H9 (cell line): ENCODE results near the gene CSRNP2. TPM values are rescaled to one million over a fixed set of nuclear protein-coding genes. Genes with fewer than 3 reads are reported as not detected.

Source experiments
- DNase-seq: peaks from one replicate; pipeline ENCODE4 v3.0.0-alpha.2; 2017
- H2AFZ ChIP-seq: one replicate; pipeline ENCODE4 v1.6.1; 2013; ENCODE audit warnings: mild to moderate bottlenecking, low read length, control low read depth, moderate library complexity
- H2AK5ac ChIP-seq: 2 replicates; pipeline ENCODE4 v1.6.1; 2013; ENCODE audit warnings: low read length, control low read depth, mixed read lengths; ENCODE audit not compliant: insufficient read length
- H2BK120ac ChIP-seq: one replicate; pipeline ENCODE4 v1.6.1; 2013; ENCODE audit warnings: low read depth, mild to moderate bottlenecking, low read length, control low read depth, inconsistent platforms; ENCODE audit not compliant: poor library complexity, severe bottlenecking
- H2BK12ac ChIP-seq: 2 replicates; pipeline ENCODE4 v1.6.1; 2013; ENCODE audit warnings: low read length, control low read depth, mixed read lengths, low read depth; ENCODE audit not compliant: insufficient read length
- H2BK15ac ChIP-seq: 2 replicates; pipeline ENCODE4 v1.6.1; 2013; ENCODE audit warnings: low read depth, low read length, control low read depth
- H2BK20ac ChIP-seq: one replicate; pipeline ENCODE4 v1.6.1; 2013; ENCODE audit warnings: low read depth, mild to moderate bottlenecking, low read length, control low read depth, inconsistent platforms; ENCODE audit not compliant: poor library complexity, severe bottlenecking
- H2BK5ac ChIP-seq: 2 replicates; pipeline ENCODE4 v1.6.1; 2013; ENCODE audit warnings: low read length, control low read depth, mixed read lengths; ENCODE audit not compliant: insufficient read length
- H3K14ac ChIP-seq: 2 replicates; pipeline ENCODE4 v1.6.1; 2013; ENCODE audit warnings: low read length, control low read depth; ENCODE audit not compliant: insufficient read depth
- H3K18ac ChIP-seq: 2 replicates; pipeline ENCODE4 v1.6.1; 2013; ENCODE audit warnings: low read depth, mild to moderate bottlenecking, mixed read lengths, low read length, control low read depth; ENCODE audit not compliant: insufficient read length
- H3K23ac ChIP-seq: 2 replicates; pipeline ENCODE4 v1.6.1; 2013; ENCODE audit warnings: low read length, control low read depth, mixed read lengths, low read depth; ENCODE audit not compliant: insufficient read length
- H3K23me2 ChIP-seq: 2 replicates; pipeline ENCODE4 v1.6.1; 2013; ENCODE audit warnings: low read depth, mild to moderate bottlenecking, mixed read lengths, low read length, control low read depth; ENCODE audit not compliant: insufficient read length, poor library complexity, severe bottlenecking
- H3K27ac ChIP-seq: 2 replicates; pipeline ENCODE4 v1.5.1; 2013; ENCODE audit warnings: low read length, control low read depth, mixed read lengths, low read depth; ENCODE audit not compliant: insufficient read length
- H3K27me3 ChIP-seq: 2 replicates; pipeline ENCODE4 v1.6.1; 2013; ENCODE audit warnings: low read length, control low read depth, inconsistent platforms; ENCODE audit not compliant: insufficient read depth
- H3K4ac ChIP-seq: 2 replicates; pipeline ENCODE4 v1.6.1; 2013; ENCODE audit warnings: low read depth, mild to moderate bottlenecking, control low read depth, inconsistent platforms, low read length, moderate library complexity
- H3K4me1 ChIP-seq: 2 replicates; pipeline ENCODE4 v1.6.1; 2013; ENCODE audit warnings: low read length, control low read depth, inconsistent platforms; ENCODE audit not compliant: insufficient read depth
- H3K4me2 ChIP-seq: 2 replicates; pipeline ENCODE4 v1.6.1; 2013; ENCODE audit warnings: low read length, control low read depth, mixed read lengths; ENCODE audit not compliant: insufficient read length, insufficient read depth
- H3K56ac ChIP-seq: 2 replicates; pipeline ENCODE4 v1.6.1; 2013; ENCODE audit warnings: low read depth, mild to moderate bottlenecking, mixed read lengths, low read length, control low read depth; ENCODE audit not compliant: insufficient read length
- H3K79me1 ChIP-seq: 2 replicates; pipeline ENCODE4 v1.6.1; 2013; ENCODE audit warnings: low read depth, mild to moderate bottlenecking, moderate library complexity, low read length, control low read depth, inconsistent platforms; ENCODE audit not compliant: insufficient read depth, poor library complexity, severe bottlenecking
- H3K79me2 ChIP-seq: 2 replicates; pipeline ENCODE4 v1.6.1; 2013; ENCODE audit warnings: low read length, control low read depth, inconsistent platforms; ENCODE audit not compliant: insufficient read depth
- H3K9ac ChIP-seq: 2 replicates; pipeline ENCODE4 v1.6.1; 2013; ENCODE audit warnings: low read length, control low read depth, mixed read lengths; ENCODE audit not compliant: insufficient read length; ENCODE audit errors: extremely low read depth
- H3K9me3 ChIP-seq: one replicate; pipeline ENCODE4 v1.6.1; 2013; ENCODE audit warnings: low read depth, low read length, inconsistent platforms; ENCODE audit not compliant: control insufficient read depth
- H3T11ph ChIP-seq: one replicate; pipeline ENCODE4 v1.6.1; 2013; ENCODE audit warnings: mild to moderate bottlenecking, low read length, control low read depth, inconsistent platforms
- H4K20me1 ChIP-seq: one replicate; pipeline ENCODE4 v1.6.1; 2013; ENCODE audit not compliant: control insufficient read depth, insufficient read length, insufficient read depth
- H4K5ac ChIP-seq: 2 replicates; pipeline ENCODE4 v1.6.1; 2013; ENCODE audit warnings: low read depth, mild to moderate bottlenecking, mixed read lengths, low read length, control low read depth; ENCODE audit not compliant: insufficient read length
- H4K8ac ChIP-seq: replicated peaks from 2 replicates; pipeline ENCODE4 v1.6.1; 2013; ENCODE audit warnings: low read length, control low read depth, mixed read lengths, low read depth; ENCODE audit not compliant: insufficient read length
- H4K91ac ChIP-seq: 2 replicates; pipeline ENCODE4 v1.6.1; 2013; ENCODE audit warnings: low read depth, mild to moderate bottlenecking, moderate library complexity, mixed read lengths, low read length, control low read depth; ENCODE audit not compliant: insufficient read length
- H3K27ac Mint-ChIP-seq, 3 experiments: 2 replicates in 2 of 3; 3 replicates in 1 of 3; pipeline ENCODE4 v1.8.0; 2020 to 2021; ENCODE audit warnings: mixed read lengths in 3 of 3, mild to moderate bottlenecking in 1 of 3, moderate library complexity in 1 of 3
- H3K27me3 Mint-ChIP-seq: 2 replicates; pipeline ENCODE4 v1.8.0; 2021; ENCODE audit warnings: low read depth, mild to moderate bottlenecking, moderate library complexity, mixed read lengths
- H3K36me3 Mint-ChIP-seq, 3 experiments: 2 replicates in 2 of 3; 3 replicates in 1 of 3; pipeline ENCODE4 v1.8.0; 2020 to 2021; ENCODE audit warnings: low read depth in 3 of 3, mixed read lengths in 3 of 3; ENCODE audit not compliant: insufficient read depth in 1 of 3
- H3K4me1 Mint-ChIP-seq, 2 experiments: 2 replicates each; pipeline ENCODE4 v1.8.0; 2020; ENCODE audit warnings: mixed read lengths in 2 of 2
- H3K4me3 Mint-ChIP-seq, 2 experiments: 2 replicates in 1 of 2; 3 replicates in 1 of 2; pipeline ENCODE4 v1.8.0; 2020 to 2021; ENCODE audit warnings: mild to moderate bottlenecking in 2 of 2, mixed read lengths in 2 of 2, moderate library complexity in 1 of 2
- H3K9me3 Mint-ChIP-seq, 2 experiments: 2 replicates in 1 of 2; 3 replicates in 1 of 2; pipeline ENCODE4 v1.8.0; 2020; ENCODE audit warnings: mild to moderate bottlenecking in 2 of 2, mixed read lengths in 2 of 2, moderate library complexity in 1 of 2
- total RNA-seq: library from RNA; stranded (reverse); gene quantifications from 2 replicates; pipeline ENCODE4 v1.2.1, GENCODE V29; 2021
- TF ChIP-seq, protein P1 (sequence below): fragments of 200-600 bp; sonication (generic); conservative IDR thresholded peaks from 3 replicates; pipeline ENCODE4 v1.8.0; 2021; ENCODE audit warnings: antibody characterized with exemption, mild to moderate bottlenecking

The CSRNP2 gene
- total RNA-seq, 1 experiment from 2014 or later = 38.6 TPM

GRCh38 chr12:51103977-51104376 lies 20.6 kb upstream of the CSRNP2 start:
- no peak overlapping the region for H3K4ac ChIP-seq
- Mint-ChIP-seq H3K36me3 (peaks cover 24 to 84% (median 51%) of the 10 kb centered on the region in 3 experiments; a peak in 6 of 7 replicates), H3K27ac (no peak overlapping the region), H3K27me3 (no peaks in the 10 kb centered on the region), H3K4me1 (no peaks in the 10 kb centered on the region), H3K4me3 (no peak overlapping the region), H3K9me3 (no peaks in the 10 kb centered on the region)
- H3K79me2 ChIP-seq = no peaks in the 10 kb centered on the region
- H2BK20ac ChIP-seq = no peak overlapping the region
- H2AK5ac ChIP-seq = no peak overlapping the region
- H2BK12ac ChIP-seq = no peak overlapping the region
- H3K56ac ChIP-seq = no peak overlapping the region
- no peaks in the 10 kb centered on the region for H3K79me1 ChIP-seq
- H2BK120ac ChIP-seq = no peak overlapping the region
- H2AFZ ChIP-seq = no peak overlapping the region
- H3K14ac ChIP-seq = no peak overlapping the region
- no peak overlapping the region for H3T11ph ChIP-seq
- no peak overlapping the region for H3K23ac ChIP-seq
- no peak overlapping the region for H2BK15ac ChIP-seq
- no peak for DNase-seq
- H4K8ac ChIP-seq = no peak overlapping the region
- no peak overlapping the region for H3K18ac ChIP-seq
- TF ChIP-seq, protein P1, sequence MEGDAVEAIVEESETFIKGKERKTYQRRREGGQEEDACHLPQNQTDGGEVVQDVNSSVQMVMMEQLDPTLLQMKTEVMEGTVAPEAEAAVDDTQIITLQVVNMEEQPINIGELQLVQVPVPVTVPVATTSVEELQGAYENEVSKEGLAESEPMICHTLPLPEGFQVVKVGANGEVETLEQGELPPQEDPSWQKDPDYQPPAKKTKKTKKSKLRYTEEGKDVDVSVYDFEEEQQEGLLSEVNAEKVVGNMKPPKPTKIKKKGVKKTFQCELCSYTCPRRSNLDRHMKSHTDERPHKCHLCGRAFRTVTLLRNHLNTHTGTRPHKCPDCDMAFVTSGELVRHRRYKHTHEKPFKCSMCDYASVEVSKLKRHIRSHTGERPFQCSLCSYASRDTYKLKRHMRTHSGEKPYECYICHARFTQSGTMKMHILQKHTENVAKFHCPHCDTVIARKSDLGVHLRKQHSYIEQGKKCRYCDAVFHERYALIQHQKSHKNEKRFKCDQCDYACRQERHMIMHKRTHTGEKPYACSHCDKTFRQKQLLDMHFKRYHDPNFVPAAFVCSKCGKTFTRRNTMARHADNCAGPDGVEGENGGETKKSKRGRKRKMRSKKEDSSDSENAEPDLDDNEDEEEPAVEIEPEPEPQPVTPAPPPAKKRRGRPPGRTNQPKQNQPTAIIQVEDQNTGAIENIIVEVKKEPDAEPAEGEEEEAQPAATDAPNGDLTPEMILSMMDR = no peak
- no peaks in the 10 kb centered on the region for H4K20me1 ChIP-seq
- no peak overlapping the region for H4K5ac ChIP-seq
- H3K27me3 ChIP-seq = no peaks in the 10 kb centered on the region
- H4K91ac ChIP-seq = no peak overlapping the region
- H2BK5ac ChIP-seq = no peak overlapping the region
- no peak overlapping the region for H3K9ac ChIP-seq
- H3K9me3 ChIP-seq = no peaks in the 10 kb centered on the region
- H3K23me2 ChIP-seq = no peaks in the 10 kb centered on the region
- no peak overlapping the region for H3K27ac ChIP-seq
- H3K4me2 ChIP-seq = no peak overlapping the region
- H3K4me1 ChIP-seq = no peaks in the 10 kb centered on the region
